ENCODE data around the gene STX18. TPM values are rescaled to one million over a fixed set of nuclear protein-coding genes. Genes with fewer than 3 reads are reported as not detected.
"Not testable (repeated sequence)": the region's sequence is repeated elsewhere in the genome, so short reads cannot be mapped to it uniquely, and the experiment has no call there.

STX18 gene
- total RNA-seq, 4 donors from 2014 or later: 23.8 to 42.1 (median 27.2) TPM

DNA sequence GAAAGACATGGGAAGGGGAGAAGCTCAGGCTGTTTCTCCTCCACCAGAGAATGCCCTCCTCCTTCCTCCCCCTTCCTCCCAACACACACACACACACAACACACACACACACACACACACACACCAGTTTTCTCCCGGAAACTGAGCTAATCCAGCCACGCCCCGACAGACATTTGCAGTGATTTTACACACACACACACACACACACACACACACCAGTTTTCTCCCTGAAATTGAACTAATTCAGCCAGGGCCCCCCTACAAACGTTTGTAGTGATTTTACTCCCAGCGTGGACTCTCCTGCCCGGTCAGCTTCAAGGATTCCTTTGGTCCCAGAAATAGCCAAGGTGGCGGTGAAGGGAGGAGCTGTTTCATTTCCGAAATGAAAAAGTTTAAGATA is 32.9 kb upstream of the STX18 start:
- DNase-seq: peak; percentile 63 to 81
- Histone ChIP-seq H3K36me3 (no peaks in the 10 kb centered on the region), H3K27ac (peak overlapping the region; percentile 26 to 59 (median 41)), H3K9me3 (no peaks in the 10 kb centered on the region), H3K27me3 (no peaks in the 10 kb centered on the region), H3K4me3 (replicated peaks in 1 of 3) (peak overlapping the region; percentile 14 to 83 (median 44)), H3K4me1 (no peaks in the 10 kb centered on the region)
- WGBS, 2 donors: 1 to 3% methylated on average over 8 of the region's 8 CpGs
- intact Hi-C loops (cut with DNase I): no loop called here
- TF ChIP-seq, protein P1, sequence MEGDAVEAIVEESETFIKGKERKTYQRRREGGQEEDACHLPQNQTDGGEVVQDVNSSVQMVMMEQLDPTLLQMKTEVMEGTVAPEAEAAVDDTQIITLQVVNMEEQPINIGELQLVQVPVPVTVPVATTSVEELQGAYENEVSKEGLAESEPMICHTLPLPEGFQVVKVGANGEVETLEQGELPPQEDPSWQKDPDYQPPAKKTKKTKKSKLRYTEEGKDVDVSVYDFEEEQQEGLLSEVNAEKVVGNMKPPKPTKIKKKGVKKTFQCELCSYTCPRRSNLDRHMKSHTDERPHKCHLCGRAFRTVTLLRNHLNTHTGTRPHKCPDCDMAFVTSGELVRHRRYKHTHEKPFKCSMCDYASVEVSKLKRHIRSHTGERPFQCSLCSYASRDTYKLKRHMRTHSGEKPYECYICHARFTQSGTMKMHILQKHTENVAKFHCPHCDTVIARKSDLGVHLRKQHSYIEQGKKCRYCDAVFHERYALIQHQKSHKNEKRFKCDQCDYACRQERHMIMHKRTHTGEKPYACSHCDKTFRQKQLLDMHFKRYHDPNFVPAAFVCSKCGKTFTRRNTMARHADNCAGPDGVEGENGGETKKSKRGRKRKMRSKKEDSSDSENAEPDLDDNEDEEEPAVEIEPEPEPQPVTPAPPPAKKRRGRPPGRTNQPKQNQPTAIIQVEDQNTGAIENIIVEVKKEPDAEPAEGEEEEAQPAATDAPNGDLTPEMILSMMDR (IDR thresholded peaks at IDR 0.05): no peak
- TF ChIP-seq POLR2A (IDR thresholded peaks at IDR 0.05): no peak

- Histone ChIP-seq H3K27me3 (no peaks in the 10 kb centered on the region), H3K36me3 (no peaks in the 10 kb centered on the region), H3K27ac (no peak overlapping the region), H3K4me1 (no peaks in the 10 kb centered on the region), H3K4me3 (replicated peaks in 1 of 3) (no peak overlapping the region), H3K9me3 (no peaks in the 10 kb centered on the region)
- 86 to 92% methylated on average over 5 of the region's 5 CpGs for WGBS, 2 donors
- DNase-seq: no peak
- TF ChIP-seq POLR2A (IDR thresholded peaks at IDR 0.05): no peak
- TF ChIP-seq, protein P1 (IDR thresholded peaks at IDR 0.05): no peak
- intact Hi-C loops (cut with DNase I): no loop called here
Measured at GRCh38 chr4:4574052-4574451, 32.2 kb upstream of the STX18 start.

GRCh38 chr4:4572821-4573220 is 31.0 kb upstream of the STX18 start:
- Histone ChIP-seq H3K36me3 (no peaks in the 10 kb centered on the region), H3K4me3 (replicated peaks in 1 of 3) (no peak overlapping the region), H3K27ac (no peak overlapping the region), H3K27me3 (no peaks in the 10 kb centered on the region), H3K4me1 (no peaks in the 10 kb centered on the region), H3K9me3 (no peaks in the 10 kb centered on the region)
- TF ChIP-seq, protein P1 (IDR thresholded peaks at IDR 0.05): no peak
- no peak for TF ChIP-seq POLR2A (IDR thresholded peaks at IDR 0.05)
- DNase-seq: no peak
- WGBS, 2 donors: 62 to 78% methylated on average over 2 of the region's 2 CpGs
- intact Hi-C loops (cut with DNase I): no loop called here

GRCh38 chr4:4569861-4570260 is 28.0 kb upstream of the STX18 start:
- H3K9me3 ChIP-seq; H3K4me1 ChIP-seq; H3K36me3 ChIP-seq; DNase-seq; intact Hi-C loops (cut with DNase I); H3K27ac ChIP-seq; H3K4me3 ChIP-seq (replicated peaks in 1 of 3); H3K27me3 ChIP-seq: not testable (repeated sequence)
- 98 to 100% methylated on average over 4 of the region's 4 CpGs for WGBS, 2 donors

DNA sequence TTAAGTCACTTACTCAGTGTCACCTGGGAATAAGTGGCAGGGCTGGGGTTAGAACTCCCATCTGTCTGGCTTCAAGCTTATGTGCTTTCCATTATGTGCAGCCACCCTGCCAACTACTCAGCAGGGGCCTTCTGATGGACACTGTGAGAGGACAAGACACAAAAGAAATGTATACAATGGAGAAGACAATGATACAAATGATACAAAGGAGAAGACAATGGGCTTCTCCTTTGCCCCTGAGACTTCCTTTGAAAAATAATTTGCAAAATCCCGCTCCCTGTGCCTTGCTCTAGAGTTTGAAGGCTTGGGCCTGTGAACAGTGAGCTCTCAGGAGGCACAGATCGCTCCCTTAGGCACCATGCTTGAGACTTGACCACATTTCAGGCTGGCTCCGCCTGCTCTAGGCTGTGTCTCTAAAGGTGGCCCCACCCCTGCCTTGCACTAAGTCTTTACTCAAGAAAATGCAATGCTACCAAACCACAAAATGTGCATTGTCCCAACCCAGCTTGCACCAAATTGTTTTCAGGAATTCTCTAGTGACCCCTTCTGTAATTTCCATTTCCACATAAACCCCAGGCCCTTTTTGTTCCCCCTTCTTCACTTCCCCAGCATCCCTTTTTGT is 27.1 kb upstream of the STX18 start:
- no peaks in the 10 kb centered on the region for H3K36me3 ChIP-seq
- no peak overlapping the region for H3K27ac ChIP-seq
- no peak for DNase-seq
- H3K4me1 ChIP-seq: no peaks in the 10 kb centered on the region
- intact Hi-C loops (cut with DNase I): no loop called here
- H3K9me3 ChIP-seq: no peaks in the 10 kb centered on the region
- no peak overlapping the region for H3K4me3 ChIP-seq (replicated peaks in 1 of 3)
- 95 to 97% methylated on average over 3 of the region's 3 CpGs for WGBS, 2 donors
- no peaks in the 10 kb centered on the region for H3K27me3 ChIP-seq
- no peak for TF ChIP-seq POLR2A (IDR thresholded peaks at IDR 0.05)
- TF ChIP-seq, protein P1 (IDR thresholded peaks at IDR 0.05): no peak

DNA sequence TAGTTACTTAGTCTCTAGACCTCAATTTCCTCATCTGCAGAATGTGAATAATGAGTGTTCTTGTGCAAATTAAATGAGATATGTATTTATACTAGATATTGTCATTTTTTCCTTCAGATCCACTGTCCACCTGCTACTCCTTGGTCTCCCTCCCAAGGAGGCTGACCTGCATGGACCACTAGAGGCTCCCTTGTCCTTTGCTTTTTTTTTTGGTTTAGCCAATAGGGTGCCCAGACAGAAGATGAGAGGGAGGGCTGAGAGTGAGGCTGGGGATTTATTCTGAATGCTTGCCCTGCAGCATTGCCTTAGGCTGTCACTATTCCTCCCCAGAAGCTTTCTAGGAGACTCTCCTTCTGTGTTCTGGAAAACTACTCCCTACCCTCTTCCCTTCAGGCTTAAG is 24.5 kb upstream of the STX18 start:
- DNase-seq; H3K27ac ChIP-seq; H3K4me1 ChIP-seq; H3K27me3 ChIP-seq; H3K4me3 ChIP-seq (replicated peaks in 1 of 3); intact Hi-C loops (cut with DNase I); H3K9me3 ChIP-seq; H3K36me3 ChIP-seq: not testable (repeated sequence)

Data from thyroid gland (tissue), 4 donors.